Panc1 (cell line): Measurements from ENCODE around the gene CLCN1. TPM values are rescaled to one million over a fixed set of nuclear protein-coding genes. Genes with fewer than 3 reads are reported as not detected.

Experiments
- ATAC-seq: fragments of 200-7000 bp; cut with Tn5 transposase; 2 replicates; pipeline ENCODE4 v1.9.1; 2020; ENCODE audit warnings: mild to moderate bottlenecking, moderate library complexity
- BruUV-seq: library from RNA; stranded (reverse); fragments of 400-500 nt; replicated peaks from 2 replicates; lab custom pipeline; 2021; lab: Mats Ljungman, UMichigan
- CTCF ChIA-PET: fragments of 300-600 bp; sonication (Branson Sonifier 250); formaldehyde crosslinking; loops from one replicate; lab custom pipeline; 2022; ENCODE audit warnings: antibody characterized with exemption; lab: Charles Lee
- POLR2A ChIA-PET: fragments of 300-600 bp; sonication (Branson Sonifier 250); formaldehyde crosslinking; loops from one replicate; lab custom pipeline; 2022; ENCODE audit warnings: antibody characterized with exemption; lab: Charles Lee
- DNase-seq: peaks from one replicate; pipeline ENCODE4 v3.0.0-alpha.2; 2010; ENCODE audit warnings: low read depth, low spot score
- H3K27ac ChIP-seq: 2 replicates; pipeline ENCODE4 v1.5.1; 2011; ENCODE audit warnings: mild to moderate bottlenecking, low read length, inconsistent platforms
- H3K27me3 ChIP-seq: fragments of 200-500 bp; sonication (Bioruptor generic); 2 replicates; pipeline ENCODE4 v1.6.0; 2014; ENCODE audit warnings: low read length, inconsistent platforms; ENCODE audit not compliant: control insufficient read depth, insufficient read depth
- H3K36me3 ChIP-seq: fragments of 200-500 bp; sonication (Bioruptor generic); 2 replicates; pipeline ENCODE4 v1.5.1; 2014; ENCODE audit warnings: inconsistent platforms, mild to moderate bottlenecking, low read length, moderate library complexity; ENCODE audit not compliant: control insufficient read depth, insufficient read depth
- H3K4me1 ChIP-seq: 2 replicates; pipeline ENCODE4 v1.5.1; 2011; ENCODE audit warnings: inconsistent platforms, mild to moderate bottlenecking, low read length, moderate library complexity; ENCODE audit not compliant: control insufficient read depth, insufficient read depth
- H3K4me3 ChIP-seq, 2 experiments: 2 replicates each; pipeline ENCODE4 v1.5.1; 2011 to 2012; ENCODE audit warnings: low read depth in 2 of 2, low read length in 2 of 2, mild to moderate bottlenecking in 2 of 2, inconsistent platforms in 1 of 2, moderate library complexity in 1 of 2
- H3K9me3 ChIP-seq: fragments of 200-500 bp; sonication (Bioruptor generic); 2 replicates; pipeline ENCODE4 v1.5.1; 2014; ENCODE audit warnings: low read depth, mild to moderate bottlenecking, inconsistent platforms, low read length, moderate library complexity; ENCODE audit not compliant: control insufficient read depth, insufficient read depth
- POLR2AphosphoS5 ChIP-seq: IDR thresholded peaks from 2 replicates; pipeline ENCODE4 v1.6.1; 2012; ENCODE audit warnings: mild to moderate bottlenecking, low read depth, low read length, moderate library complexity
- SIN3A ChIP-seq: IDR thresholded peaks from 2 replicates; pipeline ENCODE4 v1.6.1; 2012; ENCODE audit warnings: low read depth, mild to moderate bottlenecking, low read length, moderate library complexity, borderline replicate concordance; ENCODE audit not compliant: insufficient read depth
- TCF7L2 ChIP-seq: IDR thresholded peaks from 2 replicates; pipeline ENCODE4 v1.6.1; 2011; ENCODE audit warnings: mild to moderate bottlenecking, low read depth, low read length, inconsistent platforms
- in situ Hi-C: cut with HindIII; loops from 2 replicates; pipeline ENCODE4 v1.10.0; 2016; ENCODE audit warnings: low sequenced_read_pairs, low pct_unique_long_range_greater_than_20kb
- intact Hi-C: fragments of 100-400 bp; cut with micrococcal nuclease; formaldehyde crosslinking; loops from one replicate; pipeline ENCODE4 v1.10.0; 2022; ENCODE audit not compliant: unreplicated experiment
- total RNA-seq: library from RNA; stranded (reverse); gene quantifications from one replicate; pipeline ENCODE4 v1.2.1, GENCODE V29; 2021; ENCODE audit not compliant: unreplicated experiment
- TF ChIP-seq, protein P1 (sequence below), 2 experiments: IDR thresholded peaks; 2 replicates each; pipeline ENCODE4 v1.6.1; 2011 to 2012; ENCODE audit warnings: low read depth in 2 of 2, control low read depth in 1 of 2, low read length in 1 of 2, mild to moderate bottlenecking in 1 of 2, moderate library complexity in 1 of 2; ENCODE audit not compliant: insufficient read depth in 1 of 2
- TF ChIP-seq, protein P2 (sequence below): fragments of 450-650 bp; IDR thresholded peaks from 2 replicates; pipeline ENCODE4 v1.5.1; 2017; ENCODE audit warnings: mild to moderate bottlenecking

Gene CLCN1
- total RNA-seq, 1 experiment from 2014 or later: 0.15 TPM

DNA sequence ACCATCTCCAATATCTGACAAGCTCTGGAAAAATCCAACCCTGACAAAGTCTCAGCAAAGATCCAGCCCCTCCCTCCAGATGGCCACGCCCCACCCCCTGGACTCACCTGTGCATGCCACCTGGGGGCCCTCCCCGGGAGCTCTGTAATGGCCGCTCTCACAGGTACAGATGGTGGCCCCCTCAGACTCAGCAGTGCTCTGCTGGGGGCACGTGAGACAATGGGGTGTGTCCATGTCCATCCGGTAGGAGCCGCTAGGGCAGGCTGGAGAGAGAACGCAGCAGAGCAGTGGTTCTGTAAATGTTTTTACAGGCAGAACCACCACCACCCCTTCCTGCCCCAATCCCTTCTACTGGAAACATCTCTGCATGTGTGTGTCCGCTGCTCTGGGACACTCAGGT, 83.2 kb downstream of the CLCN1 start:
- DNase-seq (no peak), ATAC-seq (no peak)
- in situ Hi-C loops: no loop called here
- no peaks in the 10 kb centered on the region for H3K4me1 ChIP-seq
- no TSS peak for BruUV-seq
- intact Hi-C loops: no loop called here
- CTCF ChIA-PET: no interaction called here
- no peak overlapping the region for H3K4me3 ChIP-seq
- H3K9me3 ChIP-seq: no peaks in the 10 kb centered on the region
- POLR2A ChIA-PET: no interaction called here
- no peaks in the 10 kb centered on the region for H3K36me3 ChIP-seq
- peaks cover 3% of the 10 kb centered on the region for H3K27me3 ChIP-seq
- no peak overlapping the region for H3K27ac ChIP-seq
- TF ChIP-seq SIN3A (no peak), TCF7L2 (no peak), POLR2AphosphoS5 (no peak)
- TF ChIP-seq, protein P1, sequence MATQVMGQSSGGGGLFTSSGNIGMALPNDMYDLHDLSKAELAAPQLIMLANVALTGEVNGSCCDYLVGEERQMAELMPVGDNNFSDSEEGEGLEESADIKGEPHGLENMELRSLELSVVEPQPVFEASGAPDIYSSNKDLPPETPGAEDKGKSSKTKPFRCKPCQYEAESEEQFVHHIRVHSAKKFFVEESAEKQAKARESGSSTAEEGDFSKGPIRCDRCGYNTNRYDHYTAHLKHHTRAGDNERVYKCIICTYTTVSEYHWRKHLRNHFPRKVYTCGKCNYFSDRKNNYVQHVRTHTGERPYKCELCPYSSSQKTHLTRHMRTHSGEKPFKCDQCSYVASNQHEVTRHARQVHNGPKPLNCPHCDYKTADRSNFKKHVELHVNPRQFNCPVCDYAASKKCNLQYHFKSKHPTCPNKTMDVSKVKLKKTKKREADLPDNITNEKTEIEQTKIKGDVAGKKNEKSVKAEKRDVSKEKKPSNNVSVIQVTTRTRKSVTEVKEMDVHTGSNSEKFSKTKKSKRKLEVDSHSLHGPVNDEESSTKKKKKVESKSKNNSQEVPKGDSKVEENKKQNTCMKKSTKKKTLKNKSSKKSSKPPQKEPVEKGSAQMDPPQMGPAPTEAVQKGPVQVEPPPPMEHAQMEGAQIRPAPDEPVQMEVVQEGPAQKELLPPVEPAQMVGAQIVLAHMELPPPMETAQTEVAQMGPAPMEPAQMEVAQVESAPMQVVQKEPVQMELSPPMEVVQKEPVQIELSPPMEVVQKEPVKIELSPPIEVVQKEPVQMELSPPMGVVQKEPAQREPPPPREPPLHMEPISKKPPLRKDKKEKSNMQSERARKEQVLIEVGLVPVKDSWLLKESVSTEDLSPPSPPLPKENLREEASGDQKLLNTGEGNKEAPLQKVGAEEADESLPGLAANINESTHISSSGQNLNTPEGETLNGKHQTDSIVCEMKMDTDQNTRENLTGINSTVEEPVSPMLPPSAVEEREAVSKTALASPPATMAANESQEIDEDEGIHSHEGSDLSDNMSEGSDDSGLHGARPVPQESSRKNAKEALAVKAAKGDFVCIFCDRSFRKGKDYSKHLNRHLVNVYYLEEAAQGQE (IDR thresholded peaks at IDR 0.05; ENCODE audit: insufficient read depth in 1 of 2, low read depth in 2 of 2, low read length in 1 of 2): no peak
- TF ChIP-seq, protein P2, sequence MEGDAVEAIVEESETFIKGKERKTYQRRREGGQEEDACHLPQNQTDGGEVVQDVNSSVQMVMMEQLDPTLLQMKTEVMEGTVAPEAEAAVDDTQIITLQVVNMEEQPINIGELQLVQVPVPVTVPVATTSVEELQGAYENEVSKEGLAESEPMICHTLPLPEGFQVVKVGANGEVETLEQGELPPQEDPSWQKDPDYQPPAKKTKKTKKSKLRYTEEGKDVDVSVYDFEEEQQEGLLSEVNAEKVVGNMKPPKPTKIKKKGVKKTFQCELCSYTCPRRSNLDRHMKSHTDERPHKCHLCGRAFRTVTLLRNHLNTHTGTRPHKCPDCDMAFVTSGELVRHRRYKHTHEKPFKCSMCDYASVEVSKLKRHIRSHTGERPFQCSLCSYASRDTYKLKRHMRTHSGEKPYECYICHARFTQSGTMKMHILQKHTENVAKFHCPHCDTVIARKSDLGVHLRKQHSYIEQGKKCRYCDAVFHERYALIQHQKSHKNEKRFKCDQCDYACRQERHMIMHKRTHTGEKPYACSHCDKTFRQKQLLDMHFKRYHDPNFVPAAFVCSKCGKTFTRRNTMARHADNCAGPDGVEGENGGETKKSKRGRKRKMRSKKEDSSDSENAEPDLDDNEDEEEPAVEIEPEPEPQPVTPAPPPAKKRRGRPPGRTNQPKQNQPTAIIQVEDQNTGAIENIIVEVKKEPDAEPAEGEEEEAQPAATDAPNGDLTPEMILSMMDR: no peak

DNA sequence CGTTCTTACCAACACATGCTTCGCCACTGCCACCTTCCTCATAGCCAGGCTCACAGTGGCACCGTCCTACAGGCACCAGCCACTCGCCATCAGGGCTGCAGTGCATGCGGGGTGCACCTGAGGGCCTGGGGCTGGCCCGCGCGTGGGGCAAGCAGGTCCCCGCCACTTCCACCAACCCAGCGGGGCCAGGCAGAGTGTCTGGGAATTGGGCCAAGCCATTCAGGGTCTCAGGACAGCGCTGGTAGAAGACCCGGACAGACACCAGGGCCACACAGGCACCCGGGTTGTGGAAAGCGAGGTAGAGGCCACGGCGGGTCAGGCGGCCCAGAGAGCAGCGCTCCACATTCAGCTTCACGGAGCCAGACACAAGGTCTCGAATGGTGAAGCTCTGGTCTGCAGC, 83.7 kb downstream of the CLCN1 start:
- POLR2A ChIA-PET: no interaction called here
- BruUV-seq: no TSS peak
- Histone ChIP-seq H3K9me3 (no peaks in the 10 kb centered on the region), H3K27me3 (peaks cover 5% of the 10 kb centered on the region), H3K4me3 (no peak overlapping the region), H3K27ac (no peak overlapping the region), H3K4me1 (no peaks in the 10 kb centered on the region), H3K36me3 (no peaks in the 10 kb centered on the region)
- CTCF ChIA-PET: no interaction called here
- ATAC-seq (no peak), DNase-seq (no peak)
- in situ Hi-C loops (no loop called here), intact Hi-C loops (no loop called here)
- no peak for TF ChIP-seq TCF7L2
- TF ChIP-seq, protein P1 (IDR thresholded peaks at IDR 0.05; ENCODE audit: insufficient read depth in 1 of 2, low read depth in 2 of 2, low read length in 1 of 2): no peak
- TF ChIP-seq, protein P2: no peak
- no peak for TF ChIP-seq SIN3A
- no peak for TF ChIP-seq POLR2AphosphoS5
